GM04504 (cell line): ENCODE measurements around the gene HCRT.
"Not testable (repeated sequence)": the region's sequence is repeated elsewhere in the genome, so short reads cannot be mapped to it uniquely, and the experiment has no call there.

Experiments used
- DNase-seq: peaks from one replicate; pipeline ENCODE4 v3.0.0-alpha.2; 2012; ENCODE audit warnings: low read depth

Gene HCRT

GRCh38 chr17:42184713-42185620 is at the start of gene HCRT:
Gene HCRT, minus strand, starts transcription at chr17:42185452. Its CDS starts 87 bp downstream, at chr17:42185365.
- DNase-seq = no peak

- no peak for DNase-seq
These were observed 48.7 kb upstream of the HCRT start for GRCh38 chr17:42233994-42234393.

GRCh38 chr17:42233156-42233555 is 47.9 kb upstream of the HCRT start:
- no peak for DNase-seq

GRCh38 chr17:42230225-42230624 is 45.0 kb upstream of the HCRT start:
- no peak for DNase-seq

- no peak for DNase-seq
These were observed 42.8 kb upstream of the HCRT start for GRCh38 chr17:42227849-42228700.

- DNase-seq = no peak
These were observed 40.4 kb upstream of the HCRT start for GRCh38 chr17:42225646-42226045.

GRCh38 chr17:42224651-42225050 is 39.4 kb upstream of the HCRT start:
- DNase-seq = no peak

- DNase-seq = peak; percentile 13
These were observed 36.9 kb upstream of the HCRT start for GRCh38 chr17:42221886-42222745.

- not testable (repeated sequence) for DNase-seq
These were observed 34.0 kb upstream of the HCRT start for GRCh38 chr17:42219280-42219679.

GRCh38 chr17:42214156-42214555 is 28.9 kb upstream of the HCRT start:
- DNase-seq = no peak

- no peak for DNase-seq
These were observed 27.1 kb upstream of the HCRT start for GRCh38 chr17:42212382-42212781.

GRCh38 chr17:42211921-42212341 is 26.7 kb upstream of the HCRT start:
- peak; percentile 57 for DNase-seq

GRCh38 chr17:42210046-42210445 is 24.8 kb upstream of the HCRT start:
- DNase-seq = no peak

GRCh38 chr17:42206153-42206612 is 20.9 kb upstream of the HCRT start:
- not testable (repeated sequence) for DNase-seq

- DNase-seq = no peak
These were observed 18.1 kb upstream of the HCRT start for GRCh38 chr17:42203354-42203753.

- no peak for DNase-seq
These were observed 17.4 kb upstream of the HCRT start for GRCh38 chr17:42202696-42203095.

GRCh38 chr17:42202159-42202558 is 16.9 kb upstream of the HCRT start:
- DNase-seq = no peak

- DNase-seq = no peak
These were observed 16.2 kb upstream of the HCRT start for GRCh38 chr17:42201458-42201772.

GRCh38 chr17:42200706-42201457 is 15.6 kb upstream of the HCRT start:
- DNase-seq = no peak

GRCh38 chr17:42199416-42200011 is 14.3 kb upstream of the HCRT start:
- DNase-seq = no peak

GRCh38 chr17:42198897-42199296 is 13.6 kb upstream of the HCRT start:
- DNase-seq = no peak
